ENCODE data around the gene PLB1. TPM values are rescaled to one million over a fixed set of nuclear protein-coding genes. Genes with fewer than 3 reads are reported as not detected.

Gene PLB1
- total RNA-seq, 2 experiments from 2014 or later: 0.51 to 0.73 TPM

DNA sequence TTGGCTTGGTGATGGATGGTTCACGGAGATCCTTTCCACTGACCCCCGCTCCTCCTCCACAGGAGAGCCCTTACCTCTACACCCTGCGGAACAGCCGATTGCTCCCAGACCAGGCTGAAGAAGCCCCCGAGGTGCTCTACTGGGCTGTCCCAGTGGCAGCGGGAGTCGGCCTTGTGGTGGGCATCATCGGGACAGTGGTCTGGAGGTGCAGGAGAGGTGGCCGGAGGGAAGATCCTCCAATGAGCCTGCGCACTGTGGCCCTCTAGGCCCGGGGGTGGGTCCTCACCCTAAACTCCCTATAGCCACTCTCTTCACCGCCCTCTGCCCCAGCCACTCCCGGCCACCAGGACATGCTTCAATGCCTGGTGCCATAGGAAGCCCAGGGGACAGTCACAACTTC, 146.9 kb downstream of the PLB1 start:
- POLR2A ChIA-PET: no interaction called here
- CTCF ChIA-PET: no interaction called here

DNA sequence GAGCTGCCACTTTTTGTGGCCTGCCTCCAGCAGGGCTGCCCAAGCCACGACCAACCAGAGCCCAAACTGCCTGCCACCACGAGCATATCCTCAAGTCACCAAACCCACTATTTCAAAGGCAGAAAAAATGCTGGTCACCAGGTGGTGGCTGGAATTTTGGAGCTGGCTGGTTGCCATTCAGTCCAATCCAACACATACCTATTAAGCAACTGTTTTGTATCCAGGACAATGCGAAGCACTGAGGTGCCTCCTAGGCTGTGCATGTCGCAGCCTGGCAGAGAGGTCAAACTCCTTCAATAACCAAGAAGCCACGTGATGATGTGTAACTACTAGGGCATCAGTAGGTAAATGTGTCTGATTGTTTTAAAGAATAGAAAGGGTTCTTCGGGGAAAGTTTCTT, 147.5 kb downstream of the PLB1 start:
- CTCF ChIA-PET: no interaction called here
- POLR2A ChIA-PET: no interaction called here

- POLR2A ChIA-PET: no interaction called here
- CTCF ChIA-PET: no interaction called here
Observed at GRCh38 chr2:28643911-28644334, 148.1 kb downstream of the PLB1 start.

DNA sequence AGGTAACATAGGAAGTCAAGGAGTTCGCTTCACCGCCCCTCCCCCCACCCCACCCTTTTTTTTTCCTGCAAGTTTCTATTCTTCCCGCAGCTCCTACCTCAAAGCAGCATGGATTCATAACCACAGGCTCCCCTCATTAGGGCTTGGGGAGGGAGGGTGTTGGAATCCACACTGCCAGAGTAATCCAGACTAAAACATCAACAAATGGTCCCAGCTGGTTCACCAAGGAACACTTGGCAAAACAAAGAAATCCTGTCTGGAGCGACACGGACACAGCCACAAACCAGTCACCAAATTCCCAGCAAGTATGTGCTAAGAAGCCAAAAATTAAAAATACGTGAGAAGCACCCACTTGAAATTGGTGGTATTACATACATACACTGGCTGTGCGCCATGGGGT, 148.9 kb downstream of the PLB1 start:
- CTCF ChIA-PET: no interaction called here
- POLR2A ChIA-PET: no interaction called here

GRCh38 chr2:28645553-28645952, 149.7 kb downstream of the PLB1 start:
- ChIA-PET CTCF (no interaction called here), POLR2A (no interaction called here)

GRCh38 chr2:28647682-28648081, 151.8 kb downstream of the PLB1 start:
- CTCF ChIA-PET: interaction anchor here (1.1 kb wide), 1 partner anchor 53 kb away, joined by 4 read pairs; no protein-coding TSS in a partner anchor
- POLR2A ChIA-PET: no interaction called here

- POLR2A ChIA-PET: no interaction called here
- CTCF ChIA-PET: interaction anchor here (1.1 kb wide), 1 partner anchor 53 kb away, joined by 4 read pairs; no protein-coding TSS in a partner anchor
Observed at GRCh38 chr2:28648147-28648546, 152.3 kb downstream of the PLB1 start.

DNA sequence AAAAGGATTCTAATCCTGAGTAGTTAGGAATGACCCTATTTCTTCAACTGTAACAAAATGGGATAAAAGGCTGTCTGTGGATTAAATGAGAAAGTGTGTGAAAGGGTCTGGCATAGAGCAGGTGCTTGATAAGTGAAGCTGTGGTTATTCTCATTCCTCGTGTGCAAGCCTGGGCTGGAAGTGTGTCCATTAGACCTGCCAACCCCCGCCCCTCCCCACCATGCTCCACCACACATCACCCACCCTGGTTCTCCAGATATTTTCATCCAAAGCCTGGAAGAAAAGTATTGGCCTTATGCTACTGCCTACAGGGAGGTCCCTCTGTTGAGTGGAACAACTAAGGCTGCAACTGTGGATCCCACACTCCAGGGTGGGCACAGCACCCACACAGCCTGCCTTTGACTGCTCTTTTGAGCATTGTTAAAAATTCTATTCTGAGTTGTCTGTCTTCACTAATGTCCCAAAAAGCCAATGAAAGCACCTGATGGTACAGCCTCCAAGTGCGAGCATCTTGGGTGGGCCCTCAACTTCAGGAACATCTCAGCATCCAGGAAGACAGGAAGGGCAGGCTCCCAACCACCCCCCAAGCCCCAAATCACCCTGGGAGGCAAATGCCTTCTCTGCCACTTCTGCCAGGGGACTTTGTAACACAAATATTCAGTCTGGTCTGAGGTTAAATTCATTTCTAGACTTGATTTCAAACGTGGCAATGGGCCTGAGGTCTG, 153.0 kb downstream of the PLB1 start:
- POLR2A ChIA-PET: no interaction called here
- CTCF ChIA-PET: interaction anchor here (0.7 to 1.1 kb wide), 2 partner anchors 28 to 54 kb away, joined by 3 to 4 read pairs; no protein-coding TSS in a partner anchor

- POLR2A ChIA-PET: no interaction called here
- CTCF ChIA-PET: no interaction called here
Observed at GRCh38 chr2:28649481-28650265, 153.8 kb downstream of the PLB1 start.

DNA sequence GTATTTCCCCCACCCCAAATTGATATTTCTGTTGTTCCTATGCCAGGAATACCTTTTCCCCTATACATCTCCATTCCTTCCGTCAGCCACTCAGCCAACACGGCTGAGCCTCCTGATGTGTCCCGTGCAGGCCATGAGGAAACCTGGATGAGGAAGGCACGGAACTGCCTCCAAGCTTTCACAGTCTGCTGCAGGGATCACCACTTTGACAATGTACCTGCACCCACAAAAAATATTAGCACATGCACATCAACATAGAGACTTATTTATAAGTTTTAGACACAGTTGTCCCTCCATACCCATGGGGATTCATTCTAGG, 154.4 kb downstream of the PLB1 start:
- ChIA-PET POLR2A (no interaction called here), CTCF (no interaction called here)

GRCh38 chr2:28652217-28652616, 156.4 kb downstream of the PLB1 start:
- CTCF ChIA-PET: no interaction called here
- POLR2A ChIA-PET: no interaction called here

DNA sequence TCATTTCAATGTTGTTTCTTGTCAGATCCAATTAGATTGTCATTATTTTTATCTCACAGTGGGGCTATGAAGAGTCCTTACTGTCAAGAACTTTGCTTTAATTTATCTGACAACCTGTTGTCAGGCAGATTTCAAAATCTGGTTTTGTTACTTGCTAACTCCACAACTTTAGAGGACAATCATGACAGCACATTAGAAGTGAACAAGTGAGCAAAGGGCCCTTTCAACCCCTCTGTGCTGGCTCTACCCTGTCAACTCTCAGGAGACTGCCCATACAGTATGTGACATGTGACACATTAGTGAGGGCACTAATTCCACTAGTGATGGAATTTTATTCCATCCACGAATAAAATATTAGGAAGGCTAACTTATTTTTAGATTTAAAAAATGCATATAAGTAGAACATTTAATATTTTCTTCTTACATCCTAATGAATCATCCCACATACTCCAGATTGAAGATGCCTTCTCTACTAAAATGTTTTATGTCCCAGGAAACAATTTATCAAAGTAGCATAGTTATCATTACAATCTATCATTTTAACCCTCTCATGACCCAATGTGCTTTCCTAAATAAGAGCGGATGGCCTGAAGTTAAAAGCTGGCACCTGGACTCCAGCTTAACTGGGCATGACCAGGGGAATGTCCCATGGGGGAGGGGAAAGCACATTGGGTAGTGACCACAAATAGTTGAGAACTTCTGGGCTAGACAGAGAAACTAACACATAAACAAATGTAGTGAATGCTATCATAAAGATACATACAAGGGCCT, 158.2 kb downstream of the PLB1 start:
- CTCF ChIA-PET: interaction anchor here (1.2 kb wide), 1 partner anchor 60 kb away, joined by 3 read pairs; no protein-coding TSS in a partner anchor
- POLR2A ChIA-PET: no interaction called here

- POLR2A ChIA-PET: no interaction called here
- CTCF ChIA-PET: interaction anchor here (1.2 kb wide), 1 partner anchor 61 kb away, joined by 3 read pairs; no protein-coding TSS in a partner anchor
Observed at GRCh38 chr2:28654663-28655320, 158.9 kb downstream of the PLB1 start.

GRCh38 chr2:28656937-28657615, 161.2 kb downstream of the PLB1 start:
- POLR2A ChIA-PET: no interaction called here
- CTCF ChIA-PET: no interaction called here

- CTCF ChIA-PET: no interaction called here
- POLR2A ChIA-PET: no interaction called here
Observed at GRCh38 chr2:28658369-28658768, 162.5 kb downstream of the PLB1 start.

- POLR2A ChIA-PET: no interaction called here
- CTCF ChIA-PET: no interaction called here
Observed at GRCh38 chr2:28659127-28659526, 163.3 kb downstream of the PLB1 start.

DNA sequence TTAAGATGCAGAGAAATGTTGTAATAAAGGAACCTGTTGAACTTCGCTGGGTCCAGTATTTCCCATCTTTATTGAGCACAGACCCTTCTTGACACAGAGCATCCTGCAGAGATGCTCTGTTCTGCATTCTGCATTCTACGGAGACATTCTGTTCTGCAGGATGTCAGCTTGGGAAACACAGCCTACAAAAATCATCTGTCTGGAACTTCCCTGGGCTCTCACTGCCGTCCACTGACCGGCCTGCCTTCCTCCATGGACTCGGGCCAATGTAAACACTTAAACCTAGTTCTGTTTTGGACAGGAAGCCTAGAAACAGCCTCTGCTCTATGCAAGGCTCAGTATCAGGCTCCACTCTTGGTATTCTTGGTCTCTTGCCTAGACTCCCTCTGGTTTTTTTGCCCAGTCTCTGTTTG, 165.7 kb downstream of the PLB1 start:
- CTCF ChIA-PET: no interaction called here
- POLR2A ChIA-PET: no interaction called here

DNA sequence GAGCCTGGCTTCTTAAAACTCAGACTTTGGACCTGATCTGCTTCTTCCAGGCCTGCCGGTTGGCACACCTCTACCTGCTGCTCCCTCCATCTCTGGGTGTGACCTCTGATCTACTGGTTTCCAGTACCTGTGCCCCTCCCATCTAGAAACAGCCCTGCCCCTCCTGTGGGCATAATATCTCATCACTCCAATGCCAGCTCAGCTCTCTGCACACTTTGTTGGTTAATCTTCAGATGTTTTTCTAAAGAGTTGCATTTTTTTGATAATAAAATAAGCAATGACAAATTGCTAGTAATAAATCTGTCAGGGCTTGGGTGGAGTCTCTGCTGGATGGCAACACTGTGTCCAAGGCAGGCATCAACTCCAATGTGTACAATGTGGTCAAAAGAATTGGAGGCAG, 166.2 kb downstream of the PLB1 start:
- ChIA-PET CTCF (no interaction called here), POLR2A (no interaction called here)

DNA sequence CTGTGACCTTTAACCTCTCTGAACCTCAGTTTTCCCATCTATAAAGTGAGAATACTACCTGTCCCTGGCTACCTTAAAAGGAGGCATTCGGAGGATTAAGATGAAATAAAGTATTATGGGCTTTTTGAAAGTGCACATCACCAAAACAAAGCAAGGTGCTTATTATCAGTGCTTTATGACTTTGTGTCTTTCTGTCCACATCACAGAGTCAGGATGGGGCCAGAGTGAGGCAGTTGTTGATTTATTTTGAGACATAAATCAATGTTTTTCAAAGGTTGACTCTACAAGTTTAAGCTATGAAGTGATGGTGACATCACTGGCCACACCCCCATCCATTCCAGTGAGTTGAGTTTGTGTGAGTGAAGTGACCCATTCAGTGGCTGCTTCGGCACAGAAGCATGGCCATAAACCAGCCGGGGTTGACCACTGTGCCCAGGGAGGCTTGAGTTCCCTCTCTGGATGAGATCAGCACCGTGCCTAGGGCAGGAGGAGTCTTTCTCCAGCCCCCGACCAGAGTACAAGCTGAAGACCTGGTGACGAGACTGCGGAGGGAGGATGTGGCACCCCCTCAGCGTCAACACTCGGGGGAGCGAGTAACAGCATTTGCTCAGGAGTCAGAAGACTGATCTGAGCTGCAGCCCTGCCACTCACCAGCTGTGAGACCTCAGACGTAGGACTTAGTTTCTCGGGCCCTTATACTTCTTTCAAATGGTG, 166.8 kb downstream of the PLB1 start:
- CTCF ChIA-PET: interaction anchor here (1.5 kb wide), 1 partner anchor 68 kb away, joined by 3 read pairs; no protein-coding TSS in a partner anchor
- POLR2A ChIA-PET: no interaction called here

Data from activated CD8-positive, alpha-beta memory T cell treated with anti-CD3 and anti-CD28 coated beads for 36 hours (primary cell).